Nephron progenitor cell (in vitro differentiated cells): ENCODE measurements around the gene TLE1.

ENCODE experiments used
- DNase-seq: peaks from one replicate; pipeline ENCODE4 v3.0.0; 2021
- H3K27ac Mint-ChIP-seq: 2 replicates; pipeline ENCODE4 v1.8.0; 2021; ENCODE audit warnings: mild to moderate bottlenecking, moderate library complexity, mixed read lengths
- H3K27me3 Mint-ChIP-seq: 2 replicates; pipeline ENCODE4 v1.8.0; 2021; ENCODE audit warnings: mild to moderate bottlenecking, low read depth, mixed read lengths; ENCODE audit not compliant: poor library complexity
- H3K36me3 Mint-ChIP-seq: 2 replicates; pipeline ENCODE4 v1.8.0; 2021; ENCODE audit warnings: low read depth, mixed read lengths
- H3K4me1 Mint-ChIP-seq: 2 replicates; pipeline ENCODE4 v1.8.0; 2021; ENCODE audit warnings: mixed read lengths
- H3K4me3 Mint-ChIP-seq: 2 replicates; pipeline ENCODE4 v1.8.0; 2021; ENCODE audit warnings: mild to moderate bottlenecking, moderate library complexity, mixed read lengths
- H3K9me3 Mint-ChIP-seq: 2 replicates; pipeline ENCODE4 v1.8.0; 2021; ENCODE audit warnings: mild to moderate bottlenecking, moderate library complexity, mixed read lengths
- TF ChIP-seq, protein P1 (sequence below): fragments of 200-600 bp; sonication (generic); IDR thresholded peaks from 2 replicates; pipeline ENCODE4 v1.5.0; 2021; ENCODE audit warnings: antibody characterized with exemption

The TLE1 gene

DNA sequence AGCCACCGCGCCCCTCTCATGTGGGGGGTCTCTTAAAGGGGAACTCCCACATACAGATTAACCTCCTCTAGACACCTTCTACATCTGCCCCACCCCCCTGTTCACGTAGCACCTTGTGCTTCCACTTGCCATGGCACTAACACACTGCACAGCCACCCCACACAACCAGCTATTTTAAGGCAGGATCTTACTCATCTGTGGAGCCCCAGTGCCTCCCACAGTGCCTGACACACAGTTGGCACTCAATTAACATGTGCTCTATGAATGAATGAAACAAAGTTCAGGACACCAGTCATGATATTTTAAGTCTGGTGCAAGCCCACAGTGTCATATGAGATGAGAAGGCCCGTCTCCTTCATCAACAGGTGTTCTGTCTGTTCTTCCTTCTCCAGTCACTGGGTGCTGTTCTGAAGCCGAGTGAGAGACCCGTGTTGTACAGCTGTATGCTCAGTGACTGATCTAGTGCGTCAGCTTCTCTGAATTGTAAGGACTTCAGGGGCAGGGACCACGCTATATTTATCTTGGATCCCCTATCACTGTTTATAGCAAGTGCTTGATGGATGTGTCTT, 149.1 kb downstream of the TLE1 start:
- Mint-ChIP-seq H3K9me3 (no peaks in the 10 kb centered on the region), H3K27ac (peak overlapping the region; percentile 84)

DNA sequence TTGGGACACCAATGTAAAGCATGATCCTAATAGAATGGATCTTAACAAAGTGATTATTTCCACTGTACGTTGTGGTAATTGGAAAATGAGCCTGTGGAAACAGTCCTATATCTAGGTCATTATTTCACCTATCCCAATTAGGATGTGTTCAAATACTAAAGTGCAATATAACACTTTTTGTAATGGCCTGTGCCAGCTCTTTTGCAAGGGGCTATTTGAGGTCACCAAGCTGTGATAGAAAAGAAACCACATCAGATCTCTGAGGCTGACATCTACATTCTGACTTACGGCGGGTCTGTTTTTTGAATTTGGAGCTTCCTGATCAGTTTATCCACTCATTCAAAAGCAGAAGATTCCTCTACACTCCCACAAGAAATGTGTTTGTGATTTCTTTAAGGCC, 150.0 kb downstream of the TLE1 start:
- no peak overlapping the region for H3K4me3 Mint-ChIP-seq
- H3K36me3 Mint-ChIP-seq, result no peaks in the 10 kb centered on the region
- peaks cover 3% of the 10 kb centered on the region for H3K27me3 Mint-ChIP-seq
- H3K27ac Mint-ChIP-seq, result peak overlapping the region; percentile 20
- DNase-seq, result no peak
- H3K9me3 Mint-ChIP-seq, result no peaks in the 10 kb centered on the region
- TF ChIP-seq, protein P1, sequence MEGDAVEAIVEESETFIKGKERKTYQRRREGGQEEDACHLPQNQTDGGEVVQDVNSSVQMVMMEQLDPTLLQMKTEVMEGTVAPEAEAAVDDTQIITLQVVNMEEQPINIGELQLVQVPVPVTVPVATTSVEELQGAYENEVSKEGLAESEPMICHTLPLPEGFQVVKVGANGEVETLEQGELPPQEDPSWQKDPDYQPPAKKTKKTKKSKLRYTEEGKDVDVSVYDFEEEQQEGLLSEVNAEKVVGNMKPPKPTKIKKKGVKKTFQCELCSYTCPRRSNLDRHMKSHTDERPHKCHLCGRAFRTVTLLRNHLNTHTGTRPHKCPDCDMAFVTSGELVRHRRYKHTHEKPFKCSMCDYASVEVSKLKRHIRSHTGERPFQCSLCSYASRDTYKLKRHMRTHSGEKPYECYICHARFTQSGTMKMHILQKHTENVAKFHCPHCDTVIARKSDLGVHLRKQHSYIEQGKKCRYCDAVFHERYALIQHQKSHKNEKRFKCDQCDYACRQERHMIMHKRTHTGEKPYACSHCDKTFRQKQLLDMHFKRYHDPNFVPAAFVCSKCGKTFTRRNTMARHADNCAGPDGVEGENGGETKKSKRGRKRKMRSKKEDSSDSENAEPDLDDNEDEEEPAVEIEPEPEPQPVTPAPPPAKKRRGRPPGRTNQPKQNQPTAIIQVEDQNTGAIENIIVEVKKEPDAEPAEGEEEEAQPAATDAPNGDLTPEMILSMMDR, result no peak
- peaks cover 46% of the 10 kb centered on the region for H3K4me1 Mint-ChIP-seq

More for the DNA sequence above, 149.1 kb downstream of the TLE1 start:
- DNase-seq, result no peak
- Mint-ChIP-seq H3K4me3 (peak overlapping the region; percentile 17), H3K36me3 (no peaks in the 10 kb centered on the region), H3K27me3 (peaks cover 5% of the 10 kb centered on the region), H3K4me1 (peaks cover 39% of the 10 kb centered on the region)
- TF ChIP-seq, protein P1, result no peak

DNA sequence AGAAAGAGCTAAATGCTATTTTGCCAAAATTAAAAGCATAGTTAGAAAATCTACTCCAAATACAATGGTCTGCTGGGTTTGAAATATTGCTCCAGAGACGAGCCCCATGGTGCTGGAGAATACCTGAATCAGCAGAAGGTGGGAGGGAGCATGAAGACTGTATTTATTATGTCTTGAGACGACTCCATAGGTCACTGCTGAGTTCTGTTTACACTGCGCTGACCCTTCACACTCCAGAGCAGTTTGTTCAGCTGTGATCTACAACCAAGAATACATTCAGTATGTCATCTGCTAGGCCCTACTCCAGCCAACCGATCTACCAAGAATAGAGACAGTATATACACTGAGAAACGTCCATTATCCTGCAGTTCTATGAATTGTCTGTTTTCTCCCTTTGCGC, 150.5 kb downstream of the TLE1 start:
- Mint-ChIP-seq H3K36me3 (no peaks in the 10 kb centered on the region), H3K27me3 (peaks cover 3% of the 10 kb centered on the region), H3K9me3 (no peaks in the 10 kb centered on the region), H3K4me3 (no peak overlapping the region), H3K27ac (peak overlapping the region; percentile 20), H3K4me1 (peaks cover 49% of the 10 kb centered on the region)
- TF ChIP-seq, protein P1, result no peak
- peak; percentile 29 for DNase-seq

DNA sequence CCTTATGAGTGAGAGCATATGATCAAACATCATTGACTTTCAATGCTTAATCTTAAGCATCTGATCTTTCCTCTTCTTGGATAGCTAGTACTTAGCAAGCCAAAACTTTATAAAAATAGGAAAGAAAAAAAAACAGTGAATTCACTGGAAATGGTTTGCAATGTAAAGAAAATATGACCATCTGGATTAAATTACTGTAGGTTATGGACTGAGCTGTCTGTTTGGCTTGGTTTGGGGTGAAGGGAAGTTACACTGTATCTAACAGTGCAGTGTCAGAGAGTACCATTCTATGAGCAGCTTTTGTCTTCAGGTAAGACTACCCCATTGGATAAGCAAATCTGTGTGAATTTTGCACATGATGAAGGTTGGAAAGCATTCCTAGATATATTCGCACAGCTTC, 151.4 kb downstream of the TLE1 start:
- H3K4me1 Mint-ChIP-seq, result peaks cover 49% of the 10 kb centered on the region
- no peak overlapping the region for H3K4me3 Mint-ChIP-seq
- DNase-seq, result no peak
- TF ChIP-seq, protein P1, result no peak
- H3K27ac Mint-ChIP-seq, result no peak overlapping the region
- no peaks in the 10 kb centered on the region for H3K9me3 Mint-ChIP-seq
- no peaks in the 10 kb centered on the region for H3K36me3 Mint-ChIP-seq
- peaks cover 3% of the 10 kb centered on the region for H3K27me3 Mint-ChIP-seq

DNA sequence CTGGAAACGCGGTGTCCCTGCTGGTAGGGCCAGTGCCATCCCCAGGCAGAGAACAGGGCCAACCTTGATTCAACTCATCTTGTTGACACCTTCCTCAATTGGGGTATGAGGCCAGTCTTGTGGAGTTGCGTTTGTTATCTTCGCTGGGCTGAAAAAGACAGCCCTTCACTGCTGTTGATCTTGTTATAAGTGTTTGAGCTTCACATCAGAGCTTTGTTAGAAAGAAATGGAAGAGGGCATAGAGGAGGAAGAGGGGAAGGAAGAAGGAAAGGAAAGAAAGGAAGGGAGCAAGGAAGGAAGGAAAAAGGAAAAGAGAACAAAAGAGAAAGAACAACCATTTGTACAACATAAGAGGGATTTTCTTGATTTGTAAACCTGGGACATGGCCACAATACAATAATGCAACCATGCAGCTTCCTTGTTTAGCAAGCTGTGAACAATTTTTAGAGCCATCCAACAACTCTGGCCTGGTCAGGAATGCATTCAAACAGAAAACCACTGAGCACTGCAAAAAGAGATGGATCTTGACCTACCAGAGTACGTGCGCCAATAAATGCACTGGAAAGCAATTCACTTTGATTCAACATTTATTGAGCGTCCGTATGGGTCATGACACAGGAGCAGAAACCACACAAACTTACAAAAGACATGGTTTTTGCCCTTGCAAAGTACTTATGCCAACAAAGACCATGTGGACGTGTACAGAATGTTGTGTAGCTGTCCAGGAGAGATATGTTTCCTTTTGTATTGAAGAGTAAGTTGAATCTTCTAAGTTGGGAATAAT, 152.9 kb downstream of the TLE1 start:
- peaks cover 3% of the 10 kb centered on the region for H3K27me3 Mint-ChIP-seq
- no peak for DNase-seq
- no peaks in the 10 kb centered on the region for H3K9me3 Mint-ChIP-seq
- TF ChIP-seq, protein P1, result no peak
- H3K4me1 Mint-ChIP-seq, result peaks cover 44% of the 10 kb centered on the region
- no peak overlapping the region for H3K27ac Mint-ChIP-seq
- H3K4me3 Mint-ChIP-seq, result no peak overlapping the region
- no peaks in the 10 kb centered on the region for H3K36me3 Mint-ChIP-seq
